DOHH2 (cell line): ENCODE measurements around the gene SIGLEC5.

Experiments
- H3F3A ChIP-seq: fragments of 200-600 bp; sonication (generic), shearing (Covaris generic); 2 replicates; pipeline ENCODE4 v1.6.0; 2016; ENCODE audit warnings: antibody characterized with exemption, mild to moderate bottlenecking; ENCODE audit not compliant: control insufficient read depth, insufficient read depth
- H3K27ac ChIP-seq: fragments of 200-600 bp; sonication (generic); 2 replicates; pipeline ENCODE4 v1.5.1; 2014; ENCODE audit warnings: low read depth, mild to moderate bottlenecking, low read length, moderate library complexity
- H3K27me3 ChIP-seq: fragments of 200-600 bp; sonication (generic); 2 replicates; pipeline ENCODE4 v1.6.1; 2014; ENCODE audit warnings: mild to moderate bottlenecking, low read length, mixed read lengths; ENCODE audit not compliant: control insufficient read depth
- H3K36me3 ChIP-seq: fragments of 200-600 bp; sonication (generic); 2 replicates; pipeline ENCODE4 v1.6.1; 2014; ENCODE audit warnings: mild to moderate bottlenecking, low read length, moderate library complexity, mixed read lengths; ENCODE audit not compliant: control insufficient read depth
- H3K4me1 ChIP-seq: fragments of 200-600 bp; sonication (generic); 2 replicates; pipeline ENCODE4 v1.6.1; 2014; ENCODE audit warnings: mild to moderate bottlenecking, low read length, mixed read lengths; ENCODE audit not compliant: control insufficient read depth
- H3K4me2 ChIP-seq: fragments of 200-600 bp; sonication (generic); 2 replicates; pipeline ENCODE4 v1.6.0; 2014; ENCODE audit warnings: mild to moderate bottlenecking, low read length, moderate library complexity
- H3K4me3 ChIP-seq: fragments of 200-600 bp; sonication (generic); 2 replicates; pipeline ENCODE4 v1.5.1; 2014; ENCODE audit warnings: mild to moderate bottlenecking, low read length, mixed read lengths
- H3K79me2 ChIP-seq: fragments of 200-600 bp; sonication (generic); 2 replicates; pipeline ENCODE4 v1.6.1; 2014; ENCODE audit warnings: mild to moderate bottlenecking, low read length, mixed read lengths; ENCODE audit not compliant: control insufficient read depth
- H3K9me2 ChIP-seq: fragments of 200-600 bp; sonication (generic); replicated peaks from 2 replicates; pipeline ENCODE4 v1.6.1; 2014; ENCODE audit warnings: mild to moderate bottlenecking, low read length, mixed read lengths; ENCODE audit not compliant: control insufficient read depth
- H3K9me3 ChIP-seq: fragments of 200-600 bp; sonication (generic); 2 replicates; pipeline ENCODE4 v1.6.1; 2014; ENCODE audit warnings: antibody characterized with exemption, low read length, mixed read lengths; ENCODE audit not compliant: control insufficient read depth, insufficient read depth
- H4K20me1 ChIP-seq: fragments of 200-600 bp; sonication (generic); 2 replicates; pipeline ENCODE4 v1.6.0; 2014; ENCODE audit warnings: low read depth, mild to moderate bottlenecking, antibody characterized with exemption, low read length, moderate library complexity; ENCODE audit not compliant: control insufficient read depth, insufficient read depth
- CTCF ChIP-seq: fragments of 200-600 bp; sonication (generic); IDR thresholded peaks from one replicate; pipeline ENCODE4 v1.5.1; 2014; ENCODE audit warnings: antibody characterized with exemption, mild to moderate bottlenecking, low read depth, low read length; ENCODE audit not compliant: poor library complexity, severe bottlenecking
- EZH2phosphoT487 ChIP-seq: fragments of 200-600 bp; sonication (generic); IDR thresholded peaks from 2 replicates; pipeline ENCODE4 v1.6.1; 2017; ENCODE audit warnings: borderline replicate concordance, mild to moderate bottlenecking, antibody characterized with exemption, low read length, moderate library complexity, mixed read lengths

SIGLEC5 gene

GRCh38 chr19:51570962-51571575 is 59.1 kb downstream of the SIGLEC5 start, which contains the start of gene ZNF175:
ZNF175 (plus strand) TSS chr19:51571283; CDS start chr19:51573330, 2,047 bp downstream.
- TF ChIP-seq CTCF (no peak), EZH2phosphoT487 (no peak)
- Histone ChIP-seq H3K79me2 (peaks cover 19% of the 10 kb centered on the region), H3K27ac (no peak within 1 kb of the TSS), H4K20me1 (no peaks in the 10 kb centered on the region), H3K4me1 (peaks cover 16% of the 10 kb centered on the region), H3K9me3 (no peaks in the 10 kb centered on the region), H3K4me2 (peak within 1 kb of the TSS; percentile 78), H3K9me2 (no peaks in the 10 kb centered on the region), H3K36me3 (peaks cover 14% of the 10 kb centered on the region), H3F3A (no peaks in the 10 kb centered on the region), H3K4me3 (peak within 1 kb of the TSS; percentile 82), H3K27me3 (peaks cover 10% of the 10 kb centered on the region)

GRCh38 chr19:51568456-51568855 is 61.7 kb downstream of the SIGLEC5 start:
- Histone ChIP-seq H4K20me1 (no peaks in the 10 kb centered on the region), H3K9me2 (no peaks in the 10 kb centered on the region), H3K27me3 (peaks cover 14% of the 10 kb centered on the region), H3K36me3 (peaks cover 6% of the 10 kb centered on the region), H3K4me2 (no peak overlapping the region), H3K27ac (no peak overlapping the region), H3F3A (no peaks in the 10 kb centered on the region), H3K4me1 (peaks cover 16% of the 10 kb centered on the region), H3K4me3 (no peak overlapping the region), H3K79me2 (peaks cover 19% of the 10 kb centered on the region), H3K9me3 (no peaks in the 10 kb centered on the region)
- TF ChIP-seq CTCF (no peak), EZH2phosphoT487 (no peak)

- TF ChIP-seq CTCF (no peak), EZH2phosphoT487 (no peak)
- H3K27me3 ChIP-seq = peaks cover 14% of the 10 kb centered on the region
- H3K4me1 ChIP-seq = peaks cover 16% of the 10 kb centered on the region
- H3K4me2 ChIP-seq = no peak overlapping the region
- H3K9me2 ChIP-seq = no peaks in the 10 kb centered on the region
- no peak overlapping the region for H3K4me3 ChIP-seq
- H3K9me3 ChIP-seq = no peaks in the 10 kb centered on the region
- no peak overlapping the region for H3K27ac ChIP-seq
- no peaks in the 10 kb centered on the region for H3F3A ChIP-seq
- no peaks in the 10 kb centered on the region for H3K36me3 ChIP-seq
- peaks cover 15% of the 10 kb centered on the region for H3K79me2 ChIP-seq
- H4K20me1 ChIP-seq = no peaks in the 10 kb centered on the region
These were observed 62.6 kb downstream of the SIGLEC5 start for GRCh38 chr19:51567583-51567982.
